GM21529 (cell line): ENCODE data around the gene WWP2.
"Not testable (repeated sequence)": the region's sequence is repeated elsewhere in the genome, so short reads cannot be mapped to it uniquely, and the experiment has no call there.

Experiments
- ATAC-seq: cut with Tn5 transposase; IDR thresholded peaks from one replicate; pipeline ENCODE4 v1.9.1; 2021; ENCODE audit not compliant: unreplicated experiment

WWP2 gene

GRCh38 chr16:69761983-69762813, at the start of gene WWP2:
Gene WWP2 (plus strand): TSS chr16:69762332. CDS start chr16:69787011, 24,679 bp downstream.
- ATAC-seq = peak; percentile 79

GRCh38 chr16:69712914-69713581, 49.1 kb upstream of the WWP2 start:
- no peak for ATAC-seq

GRCh38 chr16:69717066-69717465, 45.1 kb upstream of the WWP2 start:
- ATAC-seq = no peak

GRCh38 chr16:69718111-69718764, 43.9 kb upstream of the WWP2 start:
- ATAC-seq = no peak

GRCh38 chr16:69720822-69721430, 41.2 kb upstream of the WWP2 start:
- no peak for ATAC-seq

GRCh38 chr16:69721441-69721957, 40.6 kb upstream of the WWP2 start:
- no peak for ATAC-seq

- ATAC-seq = no peak
Observed at GRCh38 chr16:69724414-69724873, 37.7 kb upstream of the WWP2 start.

GRCh38 chr16:69724981-69725479, 37.1 kb upstream of the WWP2 start:
- no peak for ATAC-seq

- ATAC-seq = no peak
Observed at GRCh38 chr16:69725480-69726312, 36.4 kb upstream of the WWP2 start.

GRCh38 chr16:69726313-69727060, 35.6 kb upstream of the WWP2 start, which contains the start of gene NQO1:
Gene NQO1 (minus strand): TSS chr16:69726560. CDS start chr16:69726439, 121 bp downstream.
- peak; percentile 97 for ATAC-seq

- no peak for ATAC-seq
Observed at GRCh38 chr16:69727916-69728270, 34.2 kb upstream of the WWP2 start.

- ATAC-seq = not testable (repeated sequence)
Observed at GRCh38 chr16:69729030-69729429, 33.1 kb upstream of the WWP2 start.

- ATAC-seq = not testable (repeated sequence)
Observed at GRCh38 chr16:69731280-69731679, 30.9 kb upstream of the WWP2 start.

- ATAC-seq = no peak
Observed at GRCh38 chr16:69732101-69732500, 30.0 kb upstream of the WWP2 start.

- ATAC-seq = no peak
Observed at GRCh38 chr16:69741519-69741918, 20.6 kb upstream of the WWP2 start.

GRCh38 chr16:69741951-69742904, 19.9 kb upstream of the WWP2 start:
- no peak for ATAC-seq

- no peak for ATAC-seq
Observed at GRCh38 chr16:69744363-69745231, 17.5 kb upstream of the WWP2 start.
